HEK293 (cell line): Measurements from ENCODE around the gene PPP1R14C.

Experiments
- CTCF ChIA-PET: fragments of 350-600 bp; formaldehyde crosslinking; extraction: SDS; loops from one replicate; lab custom pipeline; 2021; ENCODE audit warnings: antibody characterized with exemption; lab: Yijun Ruan, JAX
- POLR2A ChIA-PET: fragments of 300-600 bp; formaldehyde crosslinking; extraction: SDS; loops from one replicate; lab custom pipeline; 2020; ENCODE audit warnings: antibody characterized with exemption, inconsistent platforms; lab: Yijun Ruan, JAX
- H3K27ac ChIP-seq: fragments of 200-500 bp; sonication (Bioruptor generic); 2 replicates; pipeline ENCODE4 v1.5.1; 2014; ENCODE audit warnings: low read depth, low read length, control low read depth, inconsistent platforms; ENCODE audit errors: extremely low read depth
- H3K36me3 ChIP-seq, 2 experiments: fragments of 200-500 bp in 1 of 2; sonication (Bioruptor generic) in 1 of 2; 1 replicate in 1 of 2; 2 replicates in 1 of 2; pipeline ENCODE4 v1.5.1; 2014 to 2017; ENCODE audit warnings: inconsistent platforms in 2 of 2, low read length in 2 of 2; ENCODE audit not compliant: control insufficient read depth in 2 of 2, insufficient read depth in 1 of 2
- H3K4me1 ChIP-seq: fragments of 200-500 bp; sonication (Bioruptor generic); 2 replicates; pipeline ENCODE4 v1.5.1; 2014; ENCODE audit warnings: mild to moderate bottlenecking, low read length, inconsistent platforms; ENCODE audit not compliant: control insufficient read depth, insufficient read depth
- H3K4me3 ChIP-seq: 2 replicates; pipeline ENCODE4 v1.5.1; 2011; ENCODE audit warnings: low read depth, mild to moderate bottlenecking, control low read depth, low read length, moderate library complexity
- H3K9me3 ChIP-seq: fragments of 200-500 bp; sonication (Bioruptor generic); 2 replicates; pipeline ENCODE4 v1.5.1; 2014; ENCODE audit warnings: low read depth, low read length, inconsistent platforms; ENCODE audit not compliant: control insufficient read depth, insufficient read depth
- BCL11B ChIP-seq: fragments of 450-650 bp; formaldehyde crosslinking; IDR thresholded peaks from 2 replicates; pipeline ENCODE4 v1.5.1; 2016; ENCODE audit warnings: low read depth, missing biosample characterization, missing genetic modification characterization
- ELK4 ChIP-seq: IDR thresholded peaks from 2 replicates; pipeline ENCODE4 v1.6.1; 2011; ENCODE audit warnings: mild to moderate bottlenecking, low read depth, low read length, borderline replicate concordance
- GLIS2 ChIP-seq: fragments of 450-650 bp; formaldehyde crosslinking; IDR thresholded peaks from 2 replicates; pipeline ENCODE4 v1.5.1; 2016; ENCODE audit warnings: missing biosample characterization, missing genetic modification characterization
- HOXC10 ChIP-seq: sonication (generic); formaldehyde crosslinking; IDR thresholded peaks from 2 replicates; pipeline ENCODE4 v1.8.1; 2023; ENCODE audit warnings: mild to moderate bottlenecking, missing genetic modification reagents
- SP2 ChIP-seq: fragments of 450-650 bp; formaldehyde crosslinking; IDR thresholded peaks from 2 replicates; pipeline ENCODE4 v1.5.1; 2016; ENCODE audit warnings: missing biosample characterization, missing genetic modification characterization
- WT1 ChIP-seq: fragments of 450-650 bp; formaldehyde crosslinking; IDR thresholded peaks from 2 replicates; pipeline ENCODE4 v1.5.1; 2016; ENCODE audit warnings: missing biosample characterization, missing genetic modification characterization
- ZNF223 ChIP-seq: fragments of 450-650 bp; formaldehyde crosslinking; IDR thresholded peaks from 2 replicates; pipeline ENCODE4 v1.5.1; 2016; ENCODE audit warnings: missing biosample characterization, missing genetic modification characterization
- ZNF239 ChIP-seq: fragments of 450-650 bp; formaldehyde crosslinking; IDR thresholded peaks from 2 replicates; pipeline ENCODE4 v1.5.1; 2016; ENCODE audit warnings: missing biosample characterization, missing genetic modification characterization
- ZNF248 ChIP-seq: fragments of 450-650 bp; formaldehyde crosslinking; IDR thresholded peaks from 2 replicates; pipeline ENCODE4 v1.5.1; 2017; ENCODE audit warnings: missing biosample characterization, missing genetic modification characterization
- ZNF37A ChIP-seq: fragments of 450-650 bp; IDR thresholded peaks from 2 replicates; pipeline ENCODE4 v1.5.1; 2018; ENCODE audit warnings: missing biosample characterization, missing genetic modification characterization
- ZNF555 ChIP-seq: fragments of 450-650 bp; formaldehyde crosslinking; conservative IDR thresholded peaks from 2 replicates; pipeline ENCODE4 v1.5.1; 2017; ENCODE audit warnings: missing biosample characterization, mild to moderate bottlenecking, missing genetic modification characterization, inconsistent platforms
- ZNF580 ChIP-seq: fragments of 450-650 bp; formaldehyde crosslinking; IDR thresholded peaks from 2 replicates; pipeline ENCODE4 v1.5.1; 2016; ENCODE audit warnings: missing biosample characterization, missing genetic modification characterization
- ZNF670 ChIP-seq: fragments of 450-650 bp; formaldehyde crosslinking; IDR thresholded peaks from 2 replicates; pipeline ENCODE4 v1.5.1; 2016; ENCODE audit warnings: missing biosample characterization, missing genetic modification characterization, low read depth
- ZNF701 ChIP-seq: fragments of 450-650 bp; formaldehyde crosslinking; IDR thresholded peaks from 2 replicates; pipeline ENCODE4 v1.5.1; 2016; ENCODE audit warnings: missing biosample characterization, missing genetic modification characterization
- ZNF768 ChIP-seq: fragments of 450-650 bp; formaldehyde crosslinking; IDR thresholded peaks from 2 replicates; pipeline ENCODE4 v1.5.1; 2018; ENCODE audit warnings: missing biosample characterization, mild to moderate bottlenecking, missing genetic modification characterization
- ZSCAN4 ChIP-seq: fragments of 450-650 bp; formaldehyde crosslinking; IDR thresholded peaks from 2 replicates; pipeline ENCODE4 v1.5.1; 2017; ENCODE audit warnings: missing biosample characterization, missing genetic modification characterization
- TF ChIP-seq, protein P1 (sequence below): fragments of 450-650 bp; formaldehyde crosslinking; IDR thresholded peaks from 2 replicates; pipeline ENCODE4 v1.5.1; 2016; ENCODE audit warnings: missing biosample characterization, missing genetic modification characterization
- TF ChIP-seq, protein P2 (sequence below): fragments of 450-650 bp; formaldehyde crosslinking; IDR thresholded peaks from 2 replicates; pipeline ENCODE4 v1.5.1; 2017; ENCODE audit warnings: missing biosample characterization, missing genetic modification characterization

Gene PPP1R14C

GRCh38 chr6:150157081-150157480 is 14.2 kb downstream of the PPP1R14C start:
- POLR2A ChIA-PET: no interaction called here
- H3K27ac ChIP-seq: no peak overlapping the region
- CTCF ChIA-PET: interaction anchor here (2.1 kb wide), 1 partner anchor 77 kb away, joined by 9 read pairs; no protein-coding TSS in a partner anchor
- no peaks in the 10 kb centered on the region for H3K36me3 ChIP-seq
- peaks cover 5% of the 10 kb centered on the region; the same call in 1 of the 2 replicates for H3K4me1 ChIP-seq
- H3K4me3 ChIP-seq: no peak overlapping the region
- TF ChIP-seq ZSCAN4 (tag by site-specific recombination) (no peak), ZNF701 (tag by site-specific recombination) (no peak), HOXC10 (CRISPR knock-in tag) (no peak)
- TF ChIP-seq, protein P1, sequence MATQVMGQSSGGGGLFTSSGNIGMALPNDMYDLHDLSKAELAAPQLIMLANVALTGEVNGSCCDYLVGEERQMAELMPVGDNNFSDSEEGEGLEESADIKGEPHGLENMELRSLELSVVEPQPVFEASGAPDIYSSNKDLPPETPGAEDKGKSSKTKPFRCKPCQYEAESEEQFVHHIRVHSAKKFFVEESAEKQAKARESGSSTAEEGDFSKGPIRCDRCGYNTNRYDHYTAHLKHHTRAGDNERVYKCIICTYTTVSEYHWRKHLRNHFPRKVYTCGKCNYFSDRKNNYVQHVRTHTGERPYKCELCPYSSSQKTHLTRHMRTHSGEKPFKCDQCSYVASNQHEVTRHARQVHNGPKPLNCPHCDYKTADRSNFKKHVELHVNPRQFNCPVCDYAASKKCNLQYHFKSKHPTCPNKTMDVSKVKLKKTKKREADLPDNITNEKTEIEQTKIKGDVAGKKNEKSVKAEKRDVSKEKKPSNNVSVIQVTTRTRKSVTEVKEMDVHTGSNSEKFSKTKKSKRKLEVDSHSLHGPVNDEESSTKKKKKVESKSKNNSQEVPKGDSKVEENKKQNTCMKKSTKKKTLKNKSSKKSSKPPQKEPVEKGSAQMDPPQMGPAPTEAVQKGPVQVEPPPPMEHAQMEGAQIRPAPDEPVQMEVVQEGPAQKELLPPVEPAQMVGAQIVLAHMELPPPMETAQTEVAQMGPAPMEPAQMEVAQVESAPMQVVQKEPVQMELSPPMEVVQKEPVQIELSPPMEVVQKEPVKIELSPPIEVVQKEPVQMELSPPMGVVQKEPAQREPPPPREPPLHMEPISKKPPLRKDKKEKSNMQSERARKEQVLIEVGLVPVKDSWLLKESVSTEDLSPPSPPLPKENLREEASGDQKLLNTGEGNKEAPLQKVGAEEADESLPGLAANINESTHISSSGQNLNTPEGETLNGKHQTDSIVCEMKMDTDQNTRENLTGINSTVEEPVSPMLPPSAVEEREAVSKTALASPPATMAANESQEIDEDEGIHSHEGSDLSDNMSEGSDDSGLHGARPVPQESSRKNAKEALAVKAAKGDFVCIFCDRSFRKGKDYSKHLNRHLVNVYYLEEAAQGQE (tag by site-specific recombination): no peak
- no peaks in the 10 kb centered on the region for H3K9me3 ChIP-seq

GRCh38 chr6:150159757-150160156 is 16.9 kb downstream of the PPP1R14C start:
- ChIA-PET POLR2A (no interaction called here), CTCF (interaction anchor here (1.0 kb wide), 1 partner anchor 80 kb away, joined by 3 read pairs; no protein-coding TSS in a partner anchor)
- no peak for TF ChIP-seq ZNF670 (tag by site-specific recombination)
- TF ChIP-seq ELK4: no peak
- Histone ChIP-seq H3K36me3 (no peaks in the 10 kb centered on the region), H3K27ac (no peak overlapping the region), H3K4me1 (no peaks in the 10 kb centered on the region), H3K9me3 (no peaks in the 10 kb centered on the region), H3K4me3 (no peak overlapping the region)

DNA sequence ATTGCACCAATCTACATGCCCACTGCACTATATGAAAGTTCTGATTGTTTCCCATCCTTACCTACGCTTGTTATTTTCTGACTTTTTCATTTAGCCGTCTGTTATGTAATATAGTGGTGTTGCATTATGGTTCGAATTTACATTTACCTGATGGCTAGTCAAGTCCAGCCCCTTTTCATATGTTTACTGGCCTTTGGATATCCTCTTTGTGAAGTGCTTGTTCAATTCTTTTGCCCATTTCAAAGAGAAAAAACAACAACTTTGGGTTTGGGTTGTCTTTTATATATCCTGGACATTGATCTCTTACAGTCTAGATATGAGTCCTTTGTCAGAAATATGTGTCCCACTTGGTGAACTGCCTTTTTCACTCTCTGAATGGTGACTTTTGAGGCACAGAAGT is 21.1 kb downstream of the PPP1R14C start:
- no peaks in the 10 kb centered on the region; a peak in 1 of 3 replicates for H3K36me3 ChIP-seq
- H3K27ac ChIP-seq: no peak overlapping the region
- CTCF ChIA-PET: interaction anchor here (0.6 kb wide), 1 partner anchor 272 kb away, joined by 4 read pairs; no protein-coding TSS in a partner anchor
- H3K4me1 ChIP-seq: peaks cover 6% of the 10 kb centered on the region; the same call in 1 of the 2 replicates
- TF ChIP-seq ZNF580 (tag by site-specific recombination): no peak
- TF ChIP-seq ZNF239: no peak
- TF ChIP-seq ZNF223: no peak
- TF ChIP-seq, protein P2, sequence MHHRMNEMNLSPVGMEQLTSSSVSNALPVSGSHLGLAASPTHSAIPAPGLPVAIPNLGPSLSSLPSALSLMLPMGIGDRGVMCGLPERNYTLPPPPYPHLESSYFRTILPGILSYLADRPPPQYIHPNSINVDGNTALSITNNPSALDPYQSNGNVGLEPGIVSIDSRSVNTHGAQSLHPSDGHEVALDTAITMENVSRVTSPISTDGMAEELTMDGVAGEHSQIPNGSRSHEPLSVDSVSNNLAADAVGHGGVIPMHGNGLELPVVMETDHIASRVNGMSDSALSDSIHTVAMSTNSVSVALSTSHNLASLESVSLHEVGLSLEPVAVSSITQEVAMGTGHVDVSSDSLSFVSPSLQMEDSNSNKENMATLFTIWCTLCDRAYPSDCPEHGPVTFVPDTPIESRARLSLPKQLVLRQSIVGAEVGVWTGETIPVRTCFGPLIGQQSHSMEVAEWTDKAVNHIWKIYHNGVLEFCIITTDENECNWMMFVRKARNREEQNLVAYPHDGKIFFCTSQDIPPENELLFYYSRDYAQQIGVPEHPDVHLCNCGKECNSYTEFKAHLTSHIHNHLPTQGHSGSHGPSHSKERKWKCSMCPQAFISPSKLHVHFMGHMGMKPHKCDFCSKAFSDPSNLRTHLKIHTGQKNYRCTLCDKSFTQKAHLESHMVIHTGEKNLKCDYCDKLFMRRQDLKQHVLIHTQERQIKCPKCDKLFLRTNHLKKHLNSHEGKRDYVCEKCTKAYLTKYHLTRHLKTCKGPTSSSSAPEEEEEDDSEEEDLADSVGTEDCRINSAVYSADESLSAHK (tag by site-specific recombination): no peak
- TF ChIP-seq GLIS2 (tag by site-specific recombination): no peak
- no peak for TF ChIP-seq ZNF768 (tag by site-specific recombination)
- TF ChIP-seq WT1 (tag by site-specific recombination): no peak
- TF ChIP-seq ZNF670 (tag by site-specific recombination): no peak
- no peak for TF ChIP-seq ZNF555 (tag by site-specific recombination)
- TF ChIP-seq ZNF248 (tag by site-specific recombination): no peak
- no peak for TF ChIP-seq BCL11B (tag by site-specific recombination)
- no peak for TF ChIP-seq ZNF37A (tag by site-specific recombination)
- TF ChIP-seq SP2 (tag by site-specific recombination): no peak
- POLR2A ChIA-PET: no interaction called here
- H3K4me3 ChIP-seq: no peak overlapping the region
- no peaks in the 10 kb centered on the region for H3K9me3 ChIP-seq
